ENCODE data around the gene RRAGD. TPM values are rescaled to one million over a fixed set of nuclear protein-coding genes. Genes with fewer than 3 reads are reported as not detected.

RRAGD gene
- total RNA-seq, 1 experiment from 2014 or later = 27.8 TPM

DNA sequence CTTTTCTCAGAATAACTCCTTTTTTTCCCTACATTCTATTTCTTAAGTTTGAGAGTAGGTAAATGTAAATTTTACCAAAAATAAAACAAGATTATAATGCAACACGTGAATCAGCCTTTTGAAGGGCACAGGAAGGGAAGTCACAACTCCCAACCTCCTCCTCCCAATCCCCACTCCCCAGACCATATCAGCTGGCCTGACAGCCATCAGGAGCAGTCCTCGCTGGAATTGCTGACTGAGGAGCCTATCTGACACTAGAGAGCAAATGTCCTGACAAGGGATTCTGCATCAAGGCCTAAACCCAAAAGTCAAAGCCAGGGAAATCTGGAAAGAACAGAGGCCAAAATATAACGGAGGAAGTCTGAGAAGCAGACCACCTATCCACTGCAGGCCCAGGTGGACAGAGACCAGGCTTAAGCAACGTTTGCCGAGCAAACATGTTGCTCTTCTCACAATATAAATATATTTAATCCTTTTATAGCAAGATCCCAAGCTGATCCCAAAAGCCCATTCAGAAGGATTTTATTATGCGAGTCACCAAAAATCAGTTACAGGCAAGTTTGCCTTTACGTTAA is 2.5 kb downstream of the RRAGD start:
- Histone ChIP-seq H3K27ac (ENCODE audit: low read length) (no peak overlapping the region), H3K4me1 (ENCODE audit: control insufficient read depth, insufficient read depth, low read length) (peaks cover 7% of the 10 kb centered on the region), H3K27me3 (ENCODE audit: control insufficient read depth, insufficient read depth, low read length) (no peaks in the 10 kb centered on the region; the same call in 1 of the 2 replicates), H3K9me3 (ENCODE audit: control insufficient read depth, insufficient read depth, low read depth, low read length) (no peaks in the 10 kb centered on the region), H3K4me3 (ENCODE audit: low read depth in 2 of 2, low read length in 2 of 2) (no peak overlapping the region), H3K36me3 (ENCODE audit: control insufficient read depth, insufficient read depth, low read length) (no peaks in the 10 kb centered on the region)
- in situ Hi-C loops (cut with HindIII; ENCODE audit: low pct_unique_long_range_greater_than_20kb, low sequenced_read_pairs) (no loop called here), intact Hi-C loops (cut with micrococcal nuclease; ENCODE audit: unreplicated experiment) (no loop called here)
- BruUV-seq (replicated peaks) = no TSS peak
- CTCF ChIA-PET = no interaction called here
- DNase-seq (ENCODE audit: low read depth, low spot score) (no peak), ATAC-seq (no peak)
- TF ChIP-seq, protein P1, sequence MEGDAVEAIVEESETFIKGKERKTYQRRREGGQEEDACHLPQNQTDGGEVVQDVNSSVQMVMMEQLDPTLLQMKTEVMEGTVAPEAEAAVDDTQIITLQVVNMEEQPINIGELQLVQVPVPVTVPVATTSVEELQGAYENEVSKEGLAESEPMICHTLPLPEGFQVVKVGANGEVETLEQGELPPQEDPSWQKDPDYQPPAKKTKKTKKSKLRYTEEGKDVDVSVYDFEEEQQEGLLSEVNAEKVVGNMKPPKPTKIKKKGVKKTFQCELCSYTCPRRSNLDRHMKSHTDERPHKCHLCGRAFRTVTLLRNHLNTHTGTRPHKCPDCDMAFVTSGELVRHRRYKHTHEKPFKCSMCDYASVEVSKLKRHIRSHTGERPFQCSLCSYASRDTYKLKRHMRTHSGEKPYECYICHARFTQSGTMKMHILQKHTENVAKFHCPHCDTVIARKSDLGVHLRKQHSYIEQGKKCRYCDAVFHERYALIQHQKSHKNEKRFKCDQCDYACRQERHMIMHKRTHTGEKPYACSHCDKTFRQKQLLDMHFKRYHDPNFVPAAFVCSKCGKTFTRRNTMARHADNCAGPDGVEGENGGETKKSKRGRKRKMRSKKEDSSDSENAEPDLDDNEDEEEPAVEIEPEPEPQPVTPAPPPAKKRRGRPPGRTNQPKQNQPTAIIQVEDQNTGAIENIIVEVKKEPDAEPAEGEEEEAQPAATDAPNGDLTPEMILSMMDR (IDR thresholded peaks at IDR 0.05) = no peak
- TF ChIP-seq POLR2AphosphoS5 (IDR thresholded peaks at IDR 0.05; ENCODE audit: low read depth, low read length) (no peak), SIN3A (IDR thresholded peaks at IDR 0.05; ENCODE audit: borderline replicate concordance, insufficient read depth, low read depth, low read length) (no peak), TCF7L2 (IDR thresholded peaks at IDR 0.05; ENCODE audit: low read depth, low read length) (no peak)
- TF ChIP-seq, protein P2, sequence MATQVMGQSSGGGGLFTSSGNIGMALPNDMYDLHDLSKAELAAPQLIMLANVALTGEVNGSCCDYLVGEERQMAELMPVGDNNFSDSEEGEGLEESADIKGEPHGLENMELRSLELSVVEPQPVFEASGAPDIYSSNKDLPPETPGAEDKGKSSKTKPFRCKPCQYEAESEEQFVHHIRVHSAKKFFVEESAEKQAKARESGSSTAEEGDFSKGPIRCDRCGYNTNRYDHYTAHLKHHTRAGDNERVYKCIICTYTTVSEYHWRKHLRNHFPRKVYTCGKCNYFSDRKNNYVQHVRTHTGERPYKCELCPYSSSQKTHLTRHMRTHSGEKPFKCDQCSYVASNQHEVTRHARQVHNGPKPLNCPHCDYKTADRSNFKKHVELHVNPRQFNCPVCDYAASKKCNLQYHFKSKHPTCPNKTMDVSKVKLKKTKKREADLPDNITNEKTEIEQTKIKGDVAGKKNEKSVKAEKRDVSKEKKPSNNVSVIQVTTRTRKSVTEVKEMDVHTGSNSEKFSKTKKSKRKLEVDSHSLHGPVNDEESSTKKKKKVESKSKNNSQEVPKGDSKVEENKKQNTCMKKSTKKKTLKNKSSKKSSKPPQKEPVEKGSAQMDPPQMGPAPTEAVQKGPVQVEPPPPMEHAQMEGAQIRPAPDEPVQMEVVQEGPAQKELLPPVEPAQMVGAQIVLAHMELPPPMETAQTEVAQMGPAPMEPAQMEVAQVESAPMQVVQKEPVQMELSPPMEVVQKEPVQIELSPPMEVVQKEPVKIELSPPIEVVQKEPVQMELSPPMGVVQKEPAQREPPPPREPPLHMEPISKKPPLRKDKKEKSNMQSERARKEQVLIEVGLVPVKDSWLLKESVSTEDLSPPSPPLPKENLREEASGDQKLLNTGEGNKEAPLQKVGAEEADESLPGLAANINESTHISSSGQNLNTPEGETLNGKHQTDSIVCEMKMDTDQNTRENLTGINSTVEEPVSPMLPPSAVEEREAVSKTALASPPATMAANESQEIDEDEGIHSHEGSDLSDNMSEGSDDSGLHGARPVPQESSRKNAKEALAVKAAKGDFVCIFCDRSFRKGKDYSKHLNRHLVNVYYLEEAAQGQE (IDR thresholded peaks at IDR 0.05; ENCODE audit: insufficient read depth in 1 of 2, low read depth in 2 of 2, low read length in 1 of 2) = no peak
- POLR2A ChIA-PET = no interaction called here

DNA sequence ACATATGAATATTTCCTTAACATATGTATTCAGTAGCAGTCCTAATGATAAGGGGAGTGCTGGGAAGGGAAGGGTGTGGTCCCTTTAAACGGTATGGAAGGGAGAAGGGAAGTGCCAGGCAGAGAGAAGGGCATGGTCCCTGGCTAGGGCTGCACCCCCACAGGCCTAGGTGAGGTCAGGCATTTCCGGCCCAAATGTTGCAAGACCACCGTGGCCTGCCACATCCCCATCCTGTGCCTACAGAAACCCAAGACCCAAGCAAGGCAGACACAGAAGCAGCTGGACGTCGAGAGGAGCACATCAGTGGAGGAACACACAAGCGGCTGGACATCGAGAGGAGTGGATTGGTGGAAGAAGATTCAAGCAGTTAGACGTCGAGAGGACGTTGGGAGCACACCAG is 5.9 kb downstream of the RRAGD start:
- ATAC-seq (no peak), DNase-seq (ENCODE audit: low read depth, low spot score) (no peak)
- intact Hi-C loops (cut with micrococcal nuclease; ENCODE audit: unreplicated experiment) = no loop called here
- TF ChIP-seq SIN3A (IDR thresholded peaks at IDR 0.05; ENCODE audit: borderline replicate concordance, insufficient read depth, low read depth, low read length) (no peak), POLR2AphosphoS5 (IDR thresholded peaks at IDR 0.05; ENCODE audit: low read depth, low read length) (no peak), TCF7L2 (IDR thresholded peaks at IDR 0.05; ENCODE audit: low read depth, low read length) (no peak)
- TF ChIP-seq, protein P1 (IDR thresholded peaks at IDR 0.05) = no peak
- TF ChIP-seq, protein P2 (IDR thresholded peaks at IDR 0.05; ENCODE audit: insufficient read depth in 1 of 2, low read depth in 2 of 2, low read length in 1 of 2) = no peak
- Histone ChIP-seq H3K4me1 (ENCODE audit: control insufficient read depth, insufficient read depth, low read length) (no peaks in the 10 kb centered on the region; the same call in none of the 2 replicates), H3K36me3 (ENCODE audit: control insufficient read depth, insufficient read depth, low read length) (no peaks in the 10 kb centered on the region), H3K27ac (ENCODE audit: low read length) (no peak overlapping the region), H3K27me3 (ENCODE audit: control insufficient read depth, insufficient read depth, low read length) (no peaks in the 10 kb centered on the region), H3K4me3 (ENCODE audit: low read depth in 2 of 2, low read length in 2 of 2) (no peak overlapping the region), H3K9me3 (ENCODE audit: control insufficient read depth, insufficient read depth, low read depth, low read length) (no peaks in the 10 kb centered on the region)
- POLR2A ChIA-PET = no interaction called here
- in situ Hi-C loops (cut with HindIII; ENCODE audit: low pct_unique_long_range_greater_than_20kb, low sequenced_read_pairs) = no loop called here
- no TSS peak for BruUV-seq (replicated peaks)
- CTCF ChIA-PET = no interaction called here

All from Panc1 (cell line).